ENCODE results near the gene CDH4.

GRCh38 chr20:61246269-61246668 lies 5.8 kb upstream of the CDH4 start:
- TF ChIP-seq POLR2A (IDR thresholded peaks at IDR 0.05) (no peak), CTCF (IDR thresholded peaks at IDR 0.05) (no peak), EP300 (IDR thresholded peaks at IDR 0.05) (no peak), POLR2AphosphoS5 (IDR thresholded peaks at IDR 0.05) (no peak)

Measured in sigmoid colon (tissue), 4 donors.